HL-60 (cell line): Measurements from ENCODE around the gene DKK3.

ENCODE experiments used
- GABPA ChIP-seq: IDR thresholded peaks from 2 replicates; pipeline ENCODE4 v1.6.1; 2012; ENCODE audit warnings: low read depth
- POLR2AphosphoS5 ChIP-seq: IDR thresholded peaks from 2 replicates; pipeline ENCODE4 v1.6.1; 2012; ENCODE audit warnings: low read depth
- SPI1 ChIP-seq: IDR thresholded peaks from 2 replicates; pipeline ENCODE4 v1.6.1; 2012; ENCODE audit warnings: low read depth, mild to moderate bottlenecking, borderline replicate concordance
- TF ChIP-seq, protein P1 (sequence below): IDR thresholded peaks from one replicate; pipeline ENCODE4 v1.5.1; 2011; ENCODE audit warnings: low read length, control low read depth, inconsistent platforms; ENCODE audit not compliant: insufficient read depth
- TF ChIP-seq, protein P2 (sequence below): IDR thresholded peaks from 2 replicates; pipeline ENCODE4 v1.6.1; 2012; ENCODE audit warnings: low read depth; ENCODE audit not compliant: insufficient replicate concordance

DNA sequence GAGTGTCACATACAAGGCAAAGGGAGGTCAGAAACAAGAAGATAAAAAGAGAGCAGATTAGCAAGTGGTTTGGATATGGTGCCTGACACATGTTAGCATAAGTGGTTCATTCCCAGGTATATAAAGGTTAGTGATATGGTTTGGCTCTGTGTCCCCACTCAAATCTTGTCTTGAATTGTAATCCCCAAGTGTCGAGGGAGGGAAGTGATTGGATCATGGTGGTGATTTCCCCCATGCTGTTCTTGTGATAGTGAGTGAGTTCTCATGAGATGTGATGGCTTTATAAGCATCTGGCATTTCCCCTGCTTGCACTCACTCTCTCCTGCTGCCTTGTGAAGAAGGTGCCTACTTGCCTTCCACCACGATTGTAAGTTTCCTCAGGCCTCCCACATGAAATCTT, 12.1 kb upstream of the DKK3 start:
- TF ChIP-seq, protein P1, sequence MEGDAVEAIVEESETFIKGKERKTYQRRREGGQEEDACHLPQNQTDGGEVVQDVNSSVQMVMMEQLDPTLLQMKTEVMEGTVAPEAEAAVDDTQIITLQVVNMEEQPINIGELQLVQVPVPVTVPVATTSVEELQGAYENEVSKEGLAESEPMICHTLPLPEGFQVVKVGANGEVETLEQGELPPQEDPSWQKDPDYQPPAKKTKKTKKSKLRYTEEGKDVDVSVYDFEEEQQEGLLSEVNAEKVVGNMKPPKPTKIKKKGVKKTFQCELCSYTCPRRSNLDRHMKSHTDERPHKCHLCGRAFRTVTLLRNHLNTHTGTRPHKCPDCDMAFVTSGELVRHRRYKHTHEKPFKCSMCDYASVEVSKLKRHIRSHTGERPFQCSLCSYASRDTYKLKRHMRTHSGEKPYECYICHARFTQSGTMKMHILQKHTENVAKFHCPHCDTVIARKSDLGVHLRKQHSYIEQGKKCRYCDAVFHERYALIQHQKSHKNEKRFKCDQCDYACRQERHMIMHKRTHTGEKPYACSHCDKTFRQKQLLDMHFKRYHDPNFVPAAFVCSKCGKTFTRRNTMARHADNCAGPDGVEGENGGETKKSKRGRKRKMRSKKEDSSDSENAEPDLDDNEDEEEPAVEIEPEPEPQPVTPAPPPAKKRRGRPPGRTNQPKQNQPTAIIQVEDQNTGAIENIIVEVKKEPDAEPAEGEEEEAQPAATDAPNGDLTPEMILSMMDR, result no peak
- no peak for TF ChIP-seq GABPA
- no peak for TF ChIP-seq POLR2AphosphoS5
- TF ChIP-seq, protein P2, sequence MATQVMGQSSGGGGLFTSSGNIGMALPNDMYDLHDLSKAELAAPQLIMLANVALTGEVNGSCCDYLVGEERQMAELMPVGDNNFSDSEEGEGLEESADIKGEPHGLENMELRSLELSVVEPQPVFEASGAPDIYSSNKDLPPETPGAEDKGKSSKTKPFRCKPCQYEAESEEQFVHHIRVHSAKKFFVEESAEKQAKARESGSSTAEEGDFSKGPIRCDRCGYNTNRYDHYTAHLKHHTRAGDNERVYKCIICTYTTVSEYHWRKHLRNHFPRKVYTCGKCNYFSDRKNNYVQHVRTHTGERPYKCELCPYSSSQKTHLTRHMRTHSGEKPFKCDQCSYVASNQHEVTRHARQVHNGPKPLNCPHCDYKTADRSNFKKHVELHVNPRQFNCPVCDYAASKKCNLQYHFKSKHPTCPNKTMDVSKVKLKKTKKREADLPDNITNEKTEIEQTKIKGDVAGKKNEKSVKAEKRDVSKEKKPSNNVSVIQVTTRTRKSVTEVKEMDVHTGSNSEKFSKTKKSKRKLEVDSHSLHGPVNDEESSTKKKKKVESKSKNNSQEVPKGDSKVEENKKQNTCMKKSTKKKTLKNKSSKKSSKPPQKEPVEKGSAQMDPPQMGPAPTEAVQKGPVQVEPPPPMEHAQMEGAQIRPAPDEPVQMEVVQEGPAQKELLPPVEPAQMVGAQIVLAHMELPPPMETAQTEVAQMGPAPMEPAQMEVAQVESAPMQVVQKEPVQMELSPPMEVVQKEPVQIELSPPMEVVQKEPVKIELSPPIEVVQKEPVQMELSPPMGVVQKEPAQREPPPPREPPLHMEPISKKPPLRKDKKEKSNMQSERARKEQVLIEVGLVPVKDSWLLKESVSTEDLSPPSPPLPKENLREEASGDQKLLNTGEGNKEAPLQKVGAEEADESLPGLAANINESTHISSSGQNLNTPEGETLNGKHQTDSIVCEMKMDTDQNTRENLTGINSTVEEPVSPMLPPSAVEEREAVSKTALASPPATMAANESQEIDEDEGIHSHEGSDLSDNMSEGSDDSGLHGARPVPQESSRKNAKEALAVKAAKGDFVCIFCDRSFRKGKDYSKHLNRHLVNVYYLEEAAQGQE, result no peak
- no peak for TF ChIP-seq SPI1
